NCI-H82 (cell line): Measurements from ENCODE around the gene MAML1.

Source experiments
- DNase-seq: peaks from one replicate; lab custom pipeline; 2025; lab: John Stamatoyannopoulos, UW

Gene MAML1

DNA sequence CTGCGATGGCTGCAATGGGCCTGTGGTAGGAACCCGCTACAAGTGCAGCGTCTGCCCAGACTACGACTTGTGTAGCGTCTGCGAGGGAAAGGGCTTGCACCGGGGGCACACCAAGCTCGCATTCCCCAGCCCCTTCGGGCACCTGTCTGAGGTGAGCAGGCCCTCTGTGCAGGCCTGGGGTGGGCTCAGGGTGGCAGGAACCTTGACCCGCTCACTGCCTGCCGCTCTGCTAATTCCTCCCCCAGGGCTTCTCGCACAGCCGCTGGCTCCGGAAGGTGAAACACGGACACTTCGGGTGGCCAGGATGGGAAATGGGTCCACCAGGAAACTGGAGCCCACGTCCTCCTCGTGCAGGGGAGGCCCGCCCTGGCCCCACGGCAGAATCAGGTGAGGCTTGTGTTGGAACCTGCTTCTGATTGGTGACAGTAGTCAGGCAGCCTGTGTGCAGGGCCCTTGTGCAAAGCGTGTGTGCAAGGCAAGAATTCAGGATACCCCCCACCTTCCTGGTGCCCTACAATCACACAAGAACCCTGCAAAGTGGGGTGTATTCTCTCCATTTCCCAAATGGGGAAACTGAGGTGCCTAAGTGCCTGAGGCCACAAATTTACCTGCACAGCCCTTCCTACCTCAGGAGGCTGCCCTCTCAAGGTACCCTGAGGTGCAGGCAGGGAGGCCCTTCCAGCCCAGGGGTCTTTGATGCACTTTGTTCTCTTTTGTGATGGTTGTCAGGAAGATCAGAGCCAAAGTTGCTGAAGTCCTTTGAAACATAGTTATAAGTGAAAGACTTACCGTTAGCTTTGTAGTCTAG lies 91.5 kb downstream of the MAML1 start:
- no peak for DNase-seq

DNA sequence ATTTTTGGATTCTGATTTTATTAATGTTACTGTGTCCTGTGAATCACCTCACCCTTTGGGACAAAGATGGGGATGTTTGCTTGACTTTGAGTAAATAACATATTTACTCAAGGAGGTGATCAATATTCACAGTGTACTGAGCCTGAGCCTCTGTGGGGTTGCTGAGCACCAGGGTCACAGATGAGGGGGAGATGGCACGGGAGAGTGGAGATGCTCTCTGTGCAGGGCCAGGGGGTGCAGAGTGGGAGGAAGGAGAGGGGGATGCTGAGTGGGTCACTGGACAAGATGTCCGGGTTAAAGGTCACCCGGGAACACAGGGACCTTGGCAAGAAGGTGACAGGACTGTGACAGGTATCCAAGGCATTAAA lies 92.1 kb downstream of the MAML1 start:
- DNase-seq = no peak

DNA sequence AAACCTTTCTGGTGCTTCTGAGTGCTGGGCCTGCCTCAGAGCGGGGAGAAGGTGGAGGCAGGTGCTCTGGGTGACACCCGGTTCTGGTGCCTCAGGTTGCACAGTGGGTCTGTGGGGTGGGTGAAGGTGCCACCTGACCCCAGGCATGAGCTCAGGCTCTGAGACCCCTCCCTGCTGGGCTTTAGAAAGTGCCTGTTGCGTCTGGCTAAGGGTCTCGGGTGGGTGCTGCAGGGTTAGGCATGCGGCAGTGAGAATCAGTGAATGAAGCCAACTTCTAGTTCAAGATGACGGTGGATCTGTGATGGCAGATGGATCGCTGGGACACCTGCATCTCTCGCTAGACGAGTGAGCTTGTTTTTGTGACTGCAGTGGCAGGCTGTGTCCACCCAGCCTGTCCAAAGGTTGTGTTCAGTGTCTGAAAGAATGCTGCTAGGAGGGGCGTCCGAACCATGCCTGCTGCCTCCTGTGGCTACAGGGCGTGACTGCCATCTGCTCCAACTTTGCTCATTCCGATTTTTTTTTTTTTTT lies 93.1 kb downstream of the MAML1 start:
- DNase-seq = no peak
